Activated CD4-positive, alpha-beta T cell treated with anti-CD3 and anti-CD28 coated beads for 36 hours (primary cell): ENCODE measurements around the gene PRRG2. TPM values are rescaled to one million over a fixed set of nuclear protein-coding genes. Genes with fewer than 3 reads are reported as not detected.
A peak's percentile ranks its signal among the peaks of the same experiment; 100 is the strongest.

Experiments
- ATAC-seq: fragments of 200-7000 bp; cut with Tn5 transposase; one replicate; pipeline ENCODE4 v1.10.0; 2021; ENCODE audit warnings: mild to moderate bottlenecking, moderate library complexity
- CTCF ChIA-PET: fragments of 350-600 bp; sonication (Branson Sonifier 250); formaldehyde crosslinking; loops from one replicate; lab custom pipeline; 2021; ENCODE audit warnings: antibody characterized with exemption; lab: Charles Lee
- POLR2A ChIA-PET: fragments of 350-600 bp; sonication (Branson Sonifier 250); formaldehyde crosslinking; loops from one replicate; lab custom pipeline; 2021; ENCODE audit warnings: antibody characterized with exemption, inconsistent platforms; lab: Charles Lee
- DNase-seq: peaks from one replicate; pipeline ENCODE4 v3.0.0-alpha.2; 2020
- H3K27ac Mint-ChIP-seq: one replicate; pipeline ENCODE4 v1.8.0; 2021; ENCODE audit warnings: mixed read lengths
- H3K27me3 Mint-ChIP-seq: one replicate; pipeline ENCODE4 v1.8.0; 2021; ENCODE audit warnings: mixed read lengths
- H3K36me3 Mint-ChIP-seq: one replicate; pipeline ENCODE4 v1.8.0; 2021; ENCODE audit warnings: low read depth, mixed read lengths
- H3K4me1 Mint-ChIP-seq: one replicate; pipeline ENCODE4 v1.8.0; 2021; ENCODE audit warnings: mixed read lengths
- H3K4me3 Mint-ChIP-seq: one replicate; pipeline ENCODE4 v1.8.0; 2021; ENCODE audit warnings: mild to moderate bottlenecking, moderate library complexity, mixed read lengths
- H3K9me3 Mint-ChIP-seq: one replicate; pipeline ENCODE4 v1.8.0; 2021; ENCODE audit warnings: low read depth, mixed read lengths
- intact Hi-C, 2 experiments: fragments of 100-400 bp; cut with DNase I in 1 of 2; cut with micrococcal nuclease in 1 of 2; formaldehyde crosslinking; loops; one replicate each; pipeline versions ENCODE4 v1.14.2 to v1.15.1; 2022 to 2024; cut with DNase I, micrococcal nuclease
- total RNA-seq, 2 experiments: library from RNA; stranded (reverse); gene quantifications; one replicate each; pipeline ENCODE4 v1.2.3, GENCODE V29; 2021

Gene PRRG2
- total RNA-seq, 2 experiments from 2014 or later, result 0.81 to 1.6 TPM

DNA sequence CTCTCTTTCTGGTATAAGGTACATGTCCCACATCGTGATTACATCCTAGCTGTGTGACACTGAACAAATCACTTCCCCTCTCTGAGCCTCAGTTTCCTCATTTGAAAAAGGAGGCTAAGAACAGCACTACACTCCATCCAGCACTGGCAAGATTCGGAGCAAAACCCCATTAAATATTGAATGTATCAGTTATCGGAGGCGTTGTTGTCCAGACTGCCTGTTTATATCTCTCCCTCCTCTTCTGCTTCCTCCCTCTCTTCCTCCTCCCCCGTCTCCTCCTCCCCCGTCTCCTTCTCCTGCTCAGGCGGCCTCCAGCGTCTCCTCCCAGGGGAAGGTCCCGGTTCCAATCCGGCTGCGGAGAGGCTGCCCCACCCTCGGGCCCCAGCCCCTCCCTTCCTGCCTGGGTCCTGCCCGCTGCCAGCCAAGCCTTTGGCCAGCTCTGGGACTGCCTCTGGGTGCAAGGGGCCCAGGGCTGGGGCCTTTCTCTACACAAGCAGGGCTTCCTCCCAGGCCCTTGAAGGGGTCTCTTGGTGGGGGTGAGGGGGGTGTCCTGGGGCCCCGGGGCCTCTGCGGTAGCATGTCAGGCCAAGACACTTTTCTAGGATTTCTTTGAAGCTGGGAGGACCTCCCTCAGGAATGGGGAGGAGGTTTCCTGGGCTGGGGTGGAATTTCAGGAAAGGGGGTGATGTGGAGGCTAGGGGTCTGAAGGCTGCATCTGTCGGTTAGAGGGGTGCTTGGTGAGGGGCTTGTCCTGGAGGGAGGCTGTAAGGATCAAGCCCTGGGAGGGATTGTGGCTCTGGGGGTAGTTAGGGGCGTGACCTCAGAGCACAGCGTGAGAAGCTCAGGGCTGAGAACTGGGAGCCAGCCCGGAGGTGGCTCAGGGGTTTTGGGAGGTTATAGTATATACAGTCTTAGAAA lies 57.0 kb downstream of the PRRG2 start:
- no peaks in the 10 kb centered on the region for H3K9me3 Mint-ChIP-seq
- peaks cover 2% of the 10 kb centered on the region for H3K36me3 Mint-ChIP-seq
- peak overlapping the region; percentile 34 for H3K27ac Mint-ChIP-seq
- peaks cover 29% of the 10 kb centered on the region for H3K4me1 Mint-ChIP-seq
- DNase-seq (peak; percentile 25), ATAC-seq (no peak)
- POLR2A ChIA-PET, result no interaction called here
- intact Hi-C loops, result no loop called here
- H3K4me3 Mint-ChIP-seq, result peak overlapping the region; percentile 18
- no peaks in the 10 kb centered on the region for H3K27me3 Mint-ChIP-seq
- CTCF ChIA-PET, result interaction anchor here (0.8 kb wide), 1 partner anchor 67 kb away, joined by 3 read pairs; no protein-coding TSS in a partner anchor

DNA sequence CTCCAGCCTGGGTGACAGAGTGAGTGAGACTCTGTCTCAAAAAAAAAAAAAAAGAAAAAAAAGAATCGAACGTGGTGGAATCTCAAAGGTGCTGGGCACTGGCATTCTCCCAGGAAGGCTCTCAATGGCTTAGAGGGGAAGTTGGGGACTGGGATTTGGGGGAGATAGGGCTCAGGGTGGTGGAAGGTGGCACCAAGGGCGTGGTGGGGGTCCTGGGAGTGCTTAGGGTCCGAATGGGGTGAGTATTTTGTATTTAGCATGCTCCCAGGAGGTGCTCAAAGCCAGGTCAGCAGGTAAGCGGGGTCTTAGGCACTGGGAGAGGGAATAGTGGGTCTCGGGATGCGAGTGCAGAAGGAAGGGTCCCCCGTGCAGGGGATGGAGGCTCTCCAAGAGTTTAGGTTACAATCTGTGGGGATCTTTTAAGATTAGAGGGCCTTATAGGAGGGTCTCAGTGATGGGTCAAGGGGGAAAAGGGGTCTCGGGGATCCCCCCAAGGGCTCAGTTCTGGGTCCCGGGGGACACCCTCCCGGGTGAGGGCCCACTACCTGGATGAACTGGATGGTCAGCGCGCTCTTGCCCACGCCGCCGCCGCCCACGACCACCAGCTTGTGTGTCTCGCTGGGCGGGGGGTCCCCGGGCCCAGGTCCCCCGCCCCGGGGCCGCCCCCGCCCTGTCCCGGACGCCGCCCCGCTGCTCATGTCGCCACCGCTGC lies 58.4 kb downstream of the PRRG2 start:
- POLR2A ChIA-PET, result interaction anchor here (0.6 to 3.1 kb wide), 10 partner anchors 25 to 244 kb away, joined by 3 to 39 read pairs (median 6); partner anchors contain the start of genes AKT1S1, FUZ, NOSIP and PRMT1

GRCh38 chr19:49640113-49640898 lies 59.2 kb downstream of the PRRG2 start, which contains the start of gene RRAS:
Gene RRAS (minus strand): TSS chr19:49640143. CDS start chr19:49640098, 45 bp downstream.
- H3K27me3 Mint-ChIP-seq, result no peaks in the 10 kb centered on the region
- ChIA-PET POLR2A (interaction anchor here (0.6 to 3.1 kb wide), 14 partner anchors 8 to 388 kb away, joined by 3 to 39 read pairs (median 4); partner anchors contain the start of genes AKT1S1, FUZ, NOSIP and PRMT1), CTCF (interaction anchor here (0.6 to 6.1 kb wide), 15 partner anchors 17 to 168 kb away, joined by 3 to 62 read pairs (median 5); partner anchors contain the start of genes NOSIP and PRR12)
- H3K36me3 Mint-ChIP-seq, result peaks cover 2% of the 10 kb centered on the region
- DNase-seq (peak; percentile 100), ATAC-seq (peak; percentile 76)
- no peaks in the 10 kb centered on the region for H3K9me3 Mint-ChIP-seq
- H3K27ac Mint-ChIP-seq, result peak within 1 kb of the TSS; percentile 100
- H3K4me3 Mint-ChIP-seq, result peak within 1 kb of the TSS; percentile 100
- peaks cover 48% of the 10 kb centered on the region for H3K4me1 Mint-ChIP-seq
- intact Hi-C loops, result loop anchor here (1.0 to 10.0 kb wide), 21 partner anchors 36 to 1278 kb away; partner anchors contain the start of genes NOSIP (in 2 of the 2), AKT1S1 (in 1 of the 2), ALDH16A1 (in 1 of the 2) and ASPDH (in 1 of the 2)

More for the DNA sequence above, 58.4 kb downstream of the PRRG2 start:
- peak overlapping the region; percentile 66 for H3K27ac Mint-ChIP-seq
- ATAC-seq (no peak), DNase-seq (peak; percentile 25)
- H3K4me1 Mint-ChIP-seq, result peaks cover 44% of the 10 kb centered on the region
- H3K9me3 Mint-ChIP-seq, result no peaks in the 10 kb centered on the region
- H3K4me3 Mint-ChIP-seq, result peak overlapping the region; percentile 100
- H3K36me3 Mint-ChIP-seq, result peaks cover 2% of the 10 kb centered on the region
- intact Hi-C loops, result loop anchor here (1.0 to 10.0 kb wide), 21 partner anchors 37 to 1277 kb away; partner anchors contain the start of genes NOSIP (in 2 of the 2), AKT1S1 (in 1 of the 2), ALDH16A1 (in 1 of the 2) and ASPDH (in 1 of the 2)
- CTCF ChIA-PET, result interaction anchor here (0.7 to 6.1 kb wide), 12 partner anchors 18 to 144 kb away, joined by 3 to 62 read pairs (median 5); partner anchors contain the start of genes NOSIP and PRR12
- H3K27me3 Mint-ChIP-seq, result no peaks in the 10 kb centered on the region

Other genes starting within 250 kb of the PRRG2 start
- gene CD37, start 245.9 kb upstream of the PRRG2 start, total RNA-seq, result 100 to 1,000 TPM; 152 to 191 TPM
- gene TEAD2, start 218.9 kb upstream of the PRRG2 start, total RNA-seq, result not detected
- not detected for gene DKKL1, start 217.4 kb upstream of the PRRG2 start, total RNA-seq
- gene KASH5, start 193.1 kb upstream of the PRRG2 start, total RNA-seq, result 1 to 10 TPM in 1 of 2 experiments, under 1 TPM in 1; 0.96 to 1.2 TPM
- not detected for gene PTH2, start 157.9 kb upstream of the PRRG2 start, total RNA-seq
- not detected for gene GFY, start 155.9 kb upstream of the PRRG2 start, total RNA-seq
- gene SLC17A7, start 139.8 kb upstream of the PRRG2 start, total RNA-seq, result under 1 TPM; 0.07 to 0.14 TPM
- 100 to 1,000 TPM; 117 to 138 TPM for gene PIH1D1, start 129.5 kb upstream of the PRRG2 start, total RNA-seq
- 10 to 100 TPM; 26.8 to 33.3 TPM for gene ALDH16A1, start 128.1 kb upstream of the PRRG2 start, total RNA-seq
- gene FLT3LG, start 107.1 kb upstream of the PRRG2 start, total RNA-seq, result 10 to 100 TPM; 38.6 to 43.2 TPM
- gene RPL13A, start 93.7 kb upstream of the PRRG2 start, total RNA-seq, result 1,000 to 10,000 TPM; 3,861 to 3,967 TPM
- 1,000 to 10,000 TPM; 2,778 to 3,370 TPM for gene RPS11, start 84.9 kb upstream of the PRRG2 start, total RNA-seq
- 10 to 100 TPM; 16.3 to 18.1 TPM for gene FCGRT, start 68.7 kb upstream of the PRRG2 start, total RNA-seq
- gene RCN3, start 53.3 kb upstream of the PRRG2 start, total RNA-seq, result 10 to 100 TPM; 10.9 to 13.5 TPM
- gene NOSIP, start 760 bp upstream of the PRRG2 start, total RNA-seq, result 10 to 100 TPM; 71.4 to 73.1 TPM
- 10 to 100 TPM; 21.0 to 22.7 TPM for gene PRR12, start 9.9 kb downstream of the PRRG2 start, total RNA-seq
- gene RRAS, start 58.8 kb downstream of the PRRG2 start, total RNA-seq, result 10 to 100 TPM in 1 of 2 experiments, 1 to 10 TPM in 1; 9.7 to 11.7 TPM
- gene SCAF1, start 60.9 kb downstream of the PRRG2 start, total RNA-seq, result 10 to 100 TPM; 43.3 to 64.0 TPM
- 100 to 1,000 TPM; 123 to 125 TPM for gene IRF3, start 84.5 kb downstream of the PRRG2 start, total RNA-seq
- gene BCL2L12, start 84.6 kb downstream of the PRRG2 start, total RNA-seq, result 10 to 100 TPM; 79.6 to 93.8 TPM
- gene PRMT1, start 96.0 kb downstream of the PRRG2 start, total RNA-seq, result 100 to 1,000 TPM; 384 to 448 TPM
- 1 to 10 TPM; 4.1 to 4.4 TPM for gene ADM5, start 108.3 kb downstream of the PRRG2 start, total RNA-seq
- 1 to 10 TPM; 1.1 to 1.6 TPM for gene CPT1C, start 109.8 kb downstream of the PRRG2 start, total RNA-seq
- 1 to 10 TPM; 1.9 to 2.1 TPM for gene TSKS, start 182.0 kb downstream of the PRRG2 start, total RNA-seq
- 100 to 1,000 TPM in 1 of 2 experiments, 10 to 100 TPM in 1; 79.4 to 102 TPM for gene AP2A1, start 185.7 kb downstream of the PRRG2 start, total RNA-seq
- 10 to 100 TPM; 15.6 to 18.8 TPM for gene FUZ, start 232.0 kb downstream of the PRRG2 start, total RNA-seq
- 10 to 100 TPM; 39.6 to 49.9 TPM for gene MED25, start 237.0 kb downstream of the PRRG2 start, total RNA-seq